Measurements from ENCODE around the gene PRG3.

- TF ChIP-seq POLR2A (IDR thresholded peaks at IDR 0.05; ENCODE audit: borderline replicate concordance, extremely low read depth, insufficient read depth, insufficient read length) (no peak), YY1 (IDR thresholded peaks at IDR 0.05; ENCODE audit: extremely low read depth, insufficient replicate concordance, low read depth, low read length) (no peak), EGR1 (IDR thresholded peaks at IDR 0.05; ENCODE audit: low read depth) (no peak), ATF3 (IDR thresholded peaks at IDR 0.05) (no peak), ZBTB33 (IDR thresholded peaks at IDR 0.05; ENCODE audit: extremely low read depth, insufficient replicate concordance, low read length) (no peak), EZH2phosphoT487 (IDR thresholded peaks at IDR 0.05; ENCODE audit: borderline replicate concordance) (no peak)
- TF ChIP-seq, protein P1, sequence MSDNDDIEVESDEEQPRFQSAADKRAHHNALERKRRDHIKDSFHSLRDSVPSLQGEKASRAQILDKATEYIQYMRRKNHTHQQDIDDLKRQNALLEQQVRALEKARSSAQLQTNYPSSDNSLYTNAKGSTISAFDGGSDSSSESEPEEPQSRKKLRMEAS (IDR thresholded peaks at IDR 0.05), result no peak
- TF ChIP-seq, protein P2, sequence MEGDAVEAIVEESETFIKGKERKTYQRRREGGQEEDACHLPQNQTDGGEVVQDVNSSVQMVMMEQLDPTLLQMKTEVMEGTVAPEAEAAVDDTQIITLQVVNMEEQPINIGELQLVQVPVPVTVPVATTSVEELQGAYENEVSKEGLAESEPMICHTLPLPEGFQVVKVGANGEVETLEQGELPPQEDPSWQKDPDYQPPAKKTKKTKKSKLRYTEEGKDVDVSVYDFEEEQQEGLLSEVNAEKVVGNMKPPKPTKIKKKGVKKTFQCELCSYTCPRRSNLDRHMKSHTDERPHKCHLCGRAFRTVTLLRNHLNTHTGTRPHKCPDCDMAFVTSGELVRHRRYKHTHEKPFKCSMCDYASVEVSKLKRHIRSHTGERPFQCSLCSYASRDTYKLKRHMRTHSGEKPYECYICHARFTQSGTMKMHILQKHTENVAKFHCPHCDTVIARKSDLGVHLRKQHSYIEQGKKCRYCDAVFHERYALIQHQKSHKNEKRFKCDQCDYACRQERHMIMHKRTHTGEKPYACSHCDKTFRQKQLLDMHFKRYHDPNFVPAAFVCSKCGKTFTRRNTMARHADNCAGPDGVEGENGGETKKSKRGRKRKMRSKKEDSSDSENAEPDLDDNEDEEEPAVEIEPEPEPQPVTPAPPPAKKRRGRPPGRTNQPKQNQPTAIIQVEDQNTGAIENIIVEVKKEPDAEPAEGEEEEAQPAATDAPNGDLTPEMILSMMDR (IDR thresholded peaks at IDR 0.05 in 2 of 3, conservative IDR thresholded peaks at IDR 0.05 in 1 of 3; ENCODE audit: borderline replicate concordance in 1 of 3, insufficient read depth in 1 of 3, low read depth in 2 of 3, low read length in 2 of 3), result no peak
Measured at GRCh38 chr11:57373146-57373545, 7.8 kb downstream of the PRG3 start.
